Colonic mucosa (tissue), 4 donors: ENCODE results near the gene MAD1L1. TPM values are rescaled to one million over a fixed set of nuclear protein-coding genes. Genes with fewer than 3 reads are reported as not detected.

Source experiments
- DNase-seq: peaks from one replicate; pipeline ENCODE4 v3.0.0-alpha.2; 2020
- H3K27ac ChIP-seq: fragments of 200-600 bp; one replicate; pipeline ENCODE4 v1.8.0; 2021
- H3K27me3 ChIP-seq: fragments of 200-600 bp; one replicate; pipeline ENCODE4 v1.8.0; 2021
- H3K36me3 ChIP-seq: fragments of 200-600 bp; one replicate; pipeline ENCODE4 v1.8.0; 2021
- H3K4me1 ChIP-seq: fragments of 200-600 bp; one replicate; pipeline ENCODE4 v1.8.0; 2021; ENCODE audit warnings: mild to moderate bottlenecking
- H3K4me3 ChIP-seq: fragments of 200-600 bp; one replicate; pipeline ENCODE4 v1.8.0; 2021
- H3K9ac ChIP-seq, 2 donors: one replicate each; pipeline ENCODE4 v1.7.0; 2013; ENCODE audit warnings: control low read depth in 2 of 2, low read depth in 2 of 2, low read length in 2 of 2
- H3K9me3 ChIP-seq: fragments of 200-600 bp; one replicate; pipeline ENCODE4 v1.8.0; 2021
- intact Hi-C: fragments of 100-400 bp; cut with DNase I; formaldehyde crosslinking; loops from one replicate; pipeline ENCODE4 v1.14.1; 2022
- total RNA-seq, 2 donors: library from RNA; stranded (reverse); fragmentation: NEBNext Ultra II Directional in 1 of 2; extraction: Animal tissue kit (Norgen Biotek cat#: 25700) in 1 of 2; gene quantifications; one replicate each; pipeline ENCODE4 v1.2.1, GENCODE V29; 2021
- TF ChIP-seq, protein P1 (sequence below): fragments of 200-600 bp; IDR thresholded peaks from one replicate; pipeline ENCODE4 v1.8.0; 2022; ENCODE audit warnings: antibody characterized with exemption, mild to moderate bottlenecking
- donor health status: healthy.
- donor health status: DM: no; HTN: no; CAD: no.
- donor health status: DM: no; HTN: no; CAD: no.

MAD1L1 gene
- total RNA-seq, 2 donors from 2014 or later = 18.2 to 47.0 TPM

DNA sequence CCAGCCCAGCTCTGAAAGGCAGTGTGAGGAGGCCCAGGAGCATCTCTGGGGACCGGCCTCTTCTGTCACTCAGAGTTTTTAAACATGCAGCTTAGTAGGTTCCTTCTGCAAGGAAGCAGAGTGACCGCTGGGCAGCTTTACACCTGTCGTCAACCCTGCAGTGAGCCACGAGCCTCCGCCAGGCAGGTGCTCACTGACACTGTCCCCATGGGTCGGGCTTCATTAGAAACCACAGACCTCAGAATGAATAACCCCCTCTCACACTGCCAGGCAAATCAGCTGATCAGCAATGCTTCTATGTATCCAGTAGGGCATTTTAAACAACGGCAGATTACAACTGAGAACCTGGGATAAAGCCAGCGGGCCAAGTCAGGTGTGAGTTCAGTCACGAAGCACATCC is 106.1 kb downstream of the MAD1L1 start:
- DNase-seq = no peak
- Histone ChIP-seq H3K4me1 (no peaks in the 10 kb centered on the region), H3K27me3 (no peaks in the 10 kb centered on the region), H3K9ac (no peak overlapping the region), H3K36me3 (no peaks in the 10 kb centered on the region), H3K9me3 (no peaks in the 10 kb centered on the region), H3K4me3 (no peak overlapping the region), H3K27ac (no peak overlapping the region)
- intact Hi-C loops = no loop called here
- TF ChIP-seq, protein P1, sequence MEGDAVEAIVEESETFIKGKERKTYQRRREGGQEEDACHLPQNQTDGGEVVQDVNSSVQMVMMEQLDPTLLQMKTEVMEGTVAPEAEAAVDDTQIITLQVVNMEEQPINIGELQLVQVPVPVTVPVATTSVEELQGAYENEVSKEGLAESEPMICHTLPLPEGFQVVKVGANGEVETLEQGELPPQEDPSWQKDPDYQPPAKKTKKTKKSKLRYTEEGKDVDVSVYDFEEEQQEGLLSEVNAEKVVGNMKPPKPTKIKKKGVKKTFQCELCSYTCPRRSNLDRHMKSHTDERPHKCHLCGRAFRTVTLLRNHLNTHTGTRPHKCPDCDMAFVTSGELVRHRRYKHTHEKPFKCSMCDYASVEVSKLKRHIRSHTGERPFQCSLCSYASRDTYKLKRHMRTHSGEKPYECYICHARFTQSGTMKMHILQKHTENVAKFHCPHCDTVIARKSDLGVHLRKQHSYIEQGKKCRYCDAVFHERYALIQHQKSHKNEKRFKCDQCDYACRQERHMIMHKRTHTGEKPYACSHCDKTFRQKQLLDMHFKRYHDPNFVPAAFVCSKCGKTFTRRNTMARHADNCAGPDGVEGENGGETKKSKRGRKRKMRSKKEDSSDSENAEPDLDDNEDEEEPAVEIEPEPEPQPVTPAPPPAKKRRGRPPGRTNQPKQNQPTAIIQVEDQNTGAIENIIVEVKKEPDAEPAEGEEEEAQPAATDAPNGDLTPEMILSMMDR = no peak

DNA sequence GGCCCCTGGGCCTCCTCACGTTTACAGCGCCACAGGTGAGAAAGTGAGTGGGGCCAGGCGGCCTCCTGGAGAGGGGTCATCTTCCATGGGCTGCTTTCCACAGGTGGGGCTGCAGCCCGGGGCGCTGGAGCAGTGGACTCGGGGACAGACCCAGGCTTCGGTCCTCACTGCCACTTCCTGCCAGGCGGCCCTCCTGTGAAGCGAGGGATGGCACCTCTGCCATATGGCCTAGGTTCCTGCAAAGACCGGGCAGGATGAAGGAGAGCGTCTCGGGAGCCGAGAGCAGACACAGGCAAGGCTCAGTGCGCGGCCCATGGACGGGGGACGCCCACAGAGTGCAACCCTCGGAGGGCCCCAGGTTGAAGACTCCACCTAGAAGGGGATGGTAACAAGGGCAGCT is 106.8 kb downstream of the MAD1L1 start:
- Histone ChIP-seq H3K27ac (no peak overlapping the region), H3K36me3 (no peaks in the 10 kb centered on the region), H3K9me3 (no peaks in the 10 kb centered on the region), H3K4me3 (no peak overlapping the region), H3K9ac (no peak overlapping the region), H3K27me3 (no peaks in the 10 kb centered on the region), H3K4me1 (no peaks in the 10 kb centered on the region)
- intact Hi-C loops = no loop called here
- TF ChIP-seq, protein P1 = no peak
- no peak for DNase-seq

DNA sequence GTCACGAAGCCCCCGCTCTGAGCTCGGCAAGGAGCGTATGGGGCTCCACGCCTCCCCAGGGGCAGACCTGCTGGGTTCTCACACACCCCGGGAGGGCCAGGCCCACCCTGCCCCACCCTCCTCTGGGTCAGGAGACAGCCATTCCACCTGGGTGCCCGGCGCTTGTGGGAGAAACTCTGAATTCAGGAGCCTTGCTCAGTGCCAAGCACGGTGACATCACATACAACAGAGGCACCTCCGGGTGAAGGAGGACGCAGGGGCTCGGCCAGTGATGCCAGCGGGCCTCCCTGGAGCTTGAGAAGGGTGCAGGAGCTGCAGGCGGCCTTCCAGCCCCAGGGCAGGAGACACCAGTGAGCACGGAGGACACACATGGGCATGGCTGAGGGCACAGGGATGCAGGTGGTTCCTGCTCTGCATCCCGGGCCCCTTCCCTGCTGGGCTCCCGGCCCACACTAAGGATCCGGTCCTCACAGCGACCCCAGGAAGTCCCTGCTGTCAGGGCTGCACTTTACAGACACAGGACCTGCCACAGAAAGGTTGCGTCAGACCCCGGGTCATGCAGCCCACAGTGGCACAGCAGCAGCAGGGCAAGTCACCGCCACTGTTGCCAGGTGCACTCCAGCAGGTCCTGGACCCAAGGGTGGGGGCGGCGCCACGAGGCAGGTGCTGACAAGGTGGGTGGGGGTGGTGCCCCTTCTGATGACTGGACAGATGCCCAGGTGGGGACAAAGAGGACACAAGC is 108.0 kb downstream of the MAD1L1 start:
- Histone ChIP-seq H3K4me1 (no peaks in the 10 kb centered on the region), H3K27me3 (no peaks in the 10 kb centered on the region), H3K9ac (no peak overlapping the region), H3K4me3 (no peak overlapping the region), H3K9me3 (no peaks in the 10 kb centered on the region), H3K36me3 (no peaks in the 10 kb centered on the region), H3K27ac (no peak overlapping the region)
- DNase-seq = no peak
- intact Hi-C loops = no loop called here
- TF ChIP-seq, protein P1 = no peak

DNA sequence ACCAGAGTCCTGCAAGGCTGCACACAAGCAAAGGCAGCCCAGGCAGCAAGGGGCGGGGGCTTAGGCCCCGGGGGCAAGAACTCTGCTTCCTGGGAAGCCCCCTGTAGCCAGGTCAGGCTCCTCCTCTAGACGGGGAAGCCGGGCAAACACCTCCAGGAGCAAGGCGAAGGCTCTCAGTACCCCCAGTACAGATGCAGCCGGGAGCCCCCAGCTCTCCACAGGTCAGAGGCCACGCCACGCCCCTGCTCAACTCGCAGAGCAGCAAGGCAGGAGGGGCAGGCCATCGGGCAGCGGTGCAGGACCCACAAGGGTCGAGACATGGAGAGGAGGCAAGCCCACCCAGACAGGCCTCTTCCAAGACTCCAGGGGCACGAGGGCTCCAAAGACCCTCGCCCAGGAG is 108.8 kb downstream of the MAD1L1 start:
- intact Hi-C loops = no loop called here
- DNase-seq = no peak
- Histone ChIP-seq H3K36me3 (no peaks in the 10 kb centered on the region), H3K9ac (no peak overlapping the region), H3K27me3 (no peaks in the 10 kb centered on the region), H3K27ac (no peak overlapping the region), H3K4me1 (no peaks in the 10 kb centered on the region), H3K4me3 (no peak overlapping the region), H3K9me3 (no peaks in the 10 kb centered on the region)
- TF ChIP-seq, protein P1 = no peak

DNA sequence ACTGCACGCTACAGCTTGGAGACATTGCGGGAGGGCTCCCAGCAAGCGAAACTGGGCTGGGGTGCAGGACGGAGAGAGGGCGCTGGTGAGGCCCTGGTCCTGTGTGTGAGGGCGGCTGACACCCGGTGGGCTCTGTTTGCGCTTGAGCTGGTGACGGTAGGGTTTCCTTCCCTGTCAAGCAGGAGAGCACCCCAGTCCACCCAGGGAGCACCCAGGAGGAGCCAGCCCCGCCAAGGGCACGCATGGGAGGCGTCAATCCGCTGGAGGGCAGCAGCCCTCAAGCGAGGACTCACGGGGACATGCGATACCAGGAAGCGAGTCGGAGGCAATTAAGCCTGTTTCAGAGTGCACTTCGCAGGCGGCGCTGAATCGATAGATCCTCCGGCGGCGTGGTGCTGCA is 109.4 kb downstream of the MAD1L1 start:
- no peaks in the 10 kb centered on the region for H3K9me3 ChIP-seq
- H3K36me3 ChIP-seq = no peaks in the 10 kb centered on the region
- no peak overlapping the region for H3K4me3 ChIP-seq
- H3K27me3 ChIP-seq = no peaks in the 10 kb centered on the region
- no peak for DNase-seq
- H3K9ac ChIP-seq = no peak overlapping the region
- TF ChIP-seq, protein P1 = no peak
- H3K27ac ChIP-seq = no peak overlapping the region
- no peaks in the 10 kb centered on the region for H3K4me1 ChIP-seq
- intact Hi-C loops = no loop called here
